HCT116 (cell line): Measurements from ENCODE around the gene VWF. TPM values are rescaled to one million over a fixed set of nuclear protein-coding genes. Genes with fewer than 3 reads are reported as not detected.
"Not testable (repeated sequence)": the region's sequence is repeated elsewhere in the genome, so short reads cannot be mapped to it uniquely, and the experiment has no call there.

ENCODE experiments used
- ATAC-seq: fragments of 200-7000 bp; cut with Tn5 transposase; 2 replicates; pipeline ENCODE4 v1.9.1; 2020; ENCODE audit warnings: mild to moderate bottlenecking, moderate library complexity
- BruUV-seq: library from RNA; stranded (reverse); fragments of 400-500 nt; replicated peaks from 2 replicates; lab custom pipeline; 2021; lab: Mats Ljungman, UMichigan
- CTCF ChIA-PET: fragments of 300-600 bp; sonication (Branson Sonifier 250); formaldehyde crosslinking; loops from one replicate; lab custom pipeline; 2021; ENCODE audit warnings: antibody characterized with exemption; lab: Charles Lee
- POLR2A ChIA-PET: fragments of 300-600, 350-600 bp; sonication (Branson Sonifier 250); formaldehyde crosslinking; loops from one replicate; lab custom pipeline; 2021; ENCODE audit warnings: antibody characterized with exemption; lab: Charles Lee
- RAD21 ChIA-PET, 2 experiments: fragments of 300-600 bp; sonication (Branson Sonifier 250); formaldehyde crosslinking; loops; one replicate each; lab custom pipeline; 2023; ENCODE audit warnings: low total read pairs in 2 of 2; ENCODE audit not compliant: uncharacterized antibody in 2 of 2, unreplicated experiment in 2 of 2, low non-redundant PET in 1 of 2; lab: Charles Lee
- DNase-seq: peaks from one replicate; pipeline ENCODE4 v3.0.0-alpha.2; 2010; ENCODE audit warnings: low read depth, low spot score
- H2AFZ ChIP-seq: fragments of 200-600 bp; shearing (Covaris generic), sonication (generic); 2 replicates; pipeline ENCODE4 v1.6.1; 2017; ENCODE audit warnings: low read depth, mixed run types, mixed read lengths, antibody characterized with exemption, low read length; ENCODE audit not compliant: poor library complexity, severe bottlenecking
- H3K27ac ChIP-seq: 2 replicates; pipeline ENCODE4 v1.5.1; 2012; ENCODE audit warnings: low read depth, low read length
- H3K27me3 ChIP-seq: fragments of 200-600 bp; sonication (generic); 2 replicates; pipeline ENCODE4 v1.6.1; 2016; ENCODE audit warnings: mixed run types, low read length, mixed read lengths; ENCODE audit not compliant: insufficient read depth
- H3K36me3 ChIP-seq, 2 experiments: fragments of 200-500 bp in 1 of 2; fragments of 200-600 bp in 1 of 2; sonication (Bioruptor generic) in 1 of 2; sonication (generic) in 1 of 2; 2 replicates each; pipeline versions ENCODE4 v1.5.1 to v1.6.1; 2014 to 2016; ENCODE audit warnings: low read length in 2 of 2, inconsistent platforms in 1 of 2, mixed read lengths in 1 of 2, mixed run types in 1 of 2; ENCODE audit not compliant: insufficient read depth in 2 of 2, control insufficient read depth in 1 of 2
- H3K4me1 ChIP-seq, 2 experiments: fragments of 200-600 bp in 1 of 2; sonication (generic) in 1 of 2; 2 replicates each; pipeline versions ENCODE4 v1.5.1 to v1.6.1; 2012 to 2017; ENCODE audit warnings: low read length in 2 of 2, inconsistent platforms in 1 of 2, mild to moderate bottlenecking in 1 of 2, mixed read lengths in 1 of 2, mixed run types in 1 of 2, moderate library complexity in 1 of 2; ENCODE audit not compliant: insufficient read depth in 2 of 2, control insufficient read depth in 1 of 2
- H3K4me2 ChIP-seq: fragments of 200-600 bp; sonication (generic); 2 replicates; pipeline ENCODE4 v1.6.1; 2017; ENCODE audit warnings: mixed run types, low read length, mixed read lengths
- H3K4me3 ChIP-seq, 2 experiments: fragments of 200-600 bp in 1 of 2; sonication (generic) in 1 of 2; replicated peaks in 1 of 2; 2 replicates each; pipeline ENCODE4 v1.5.1; 2011 to 2016; ENCODE audit warnings: low read length in 2 of 2, control low read depth in 1 of 2, low read depth in 1 of 2, mild to moderate bottlenecking in 1 of 2, mixed read lengths in 1 of 2, mixed run types in 1 of 2
- H3K79me2 ChIP-seq: fragments of 200-600 bp; sonication (generic); 2 replicates; pipeline ENCODE4 v1.6.1; 2017; ENCODE audit warnings: mild to moderate bottlenecking, mixed run types, low read length, moderate library complexity, mixed read lengths; ENCODE audit not compliant: insufficient read depth
- H3K9ac ChIP-seq: fragments of 200-600 bp; sonication (generic); 2 replicates; pipeline ENCODE4 v1.6.1; 2016; ENCODE audit warnings: low read length, mixed read lengths
- H3K9me2 ChIP-seq: fragments of 200-600 bp; sonication (generic), shearing (Covaris generic); 2 replicates; pipeline ENCODE4 v1.6.1; 2017; ENCODE audit warnings: mixed run types, mild to moderate bottlenecking, moderate library complexity; ENCODE audit not compliant: insufficient read depth
- H3K9me3 ChIP-seq, 2 experiments: fragments of 200-500 bp in 1 of 2; fragments of 200-600 bp in 1 of 2; sonication (Bioruptor generic) in 1 of 2; sonication (generic) in 1 of 2; 2 replicates each; pipeline ENCODE4 v1.6.1; 2014 to 2017; ENCODE audit warnings: low read length in 2 of 2, mixed read lengths in 2 of 2, inconsistent platforms in 1 of 2, low read depth in 1 of 2, mild to moderate bottlenecking in 1 of 2, mixed run types in 1 of 2, moderate library complexity in 1 of 2; ENCODE audit not compliant: control insufficient read depth in 1 of 2, insufficient read depth in 1 of 2
- H4K20me1 ChIP-seq: fragments of 200-600 bp; sonication (generic), shearing (Covaris generic); 2 replicates; pipeline ENCODE4 v1.6.1; 2017; ENCODE audit warnings: mixed run types, mild to moderate bottlenecking, moderate library complexity; ENCODE audit not compliant: insufficient read depth
- CEBPB ChIP-seq: IDR thresholded peaks from 2 replicates; pipeline ENCODE4 v1.6.1; 2012; ENCODE audit warnings: low read depth
- ELF1 ChIP-seq: IDR thresholded peaks from 2 replicates; pipeline ENCODE4 v1.6.1; 2012; ENCODE audit warnings: low read depth, borderline replicate concordance
- EZH2 ChIP-seq: fragments of 200-600 bp; sonication (generic); IDR thresholded peaks from 2 replicates; pipeline ENCODE4 v1.6.1; 2017; ENCODE audit warnings: antibody characterized with exemption, mixed run types
- EZH2phosphoT487 ChIP-seq: fragments of 200-600 bp; IDR thresholded peaks from 2 replicates; pipeline ENCODE4 v1.6.1; 2018; ENCODE audit warnings: antibody characterized with exemption, borderline replicate concordance
- POLR2A ChIP-seq: IDR thresholded peaks from 2 replicates; pipeline ENCODE4 v1.7.0; 2011; ENCODE audit warnings: borderline replicate concordance; ENCODE audit not compliant: insufficient read depth, insufficient read length; ENCODE audit errors: extremely low read depth
- POLR2AphosphoS5 ChIP-seq: IDR thresholded peaks from 2 replicates; pipeline ENCODE4 v1.6.1; 2011; ENCODE audit warnings: mild to moderate bottlenecking, low read depth, low read length, moderate library complexity
- RAD21 ChIP-seq: IDR thresholded peaks from 2 replicates; pipeline ENCODE4 v1.6.1; 2012; ENCODE audit warnings: low read depth, mild to moderate bottlenecking
- YY1 ChIP-seq: IDR thresholded peaks from 2 replicates; pipeline ENCODE4 v1.6.1; 2011; ENCODE audit warnings: low read length, low read depth, moderate library complexity, mild to moderate bottlenecking; ENCODE audit not compliant: insufficient replicate concordance; ENCODE audit errors: extremely low read depth
- ZFX ChIP-seq: fragments of 450-650 bp; IDR thresholded peaks from 2 replicates; pipeline ENCODE4 v1.6.1; 2017
- intact Hi-C: fragments of 100-400 bp; cut with micrococcal nuclease; formaldehyde crosslinking; loops from 2 replicates; pipeline ENCODE4 v1.10.0; 2022
- total RNA-seq: library from RNA; stranded (reverse); gene quantifications from one replicate; pipeline ENCODE4 v1.2.1, GENCODE V29; 2021; ENCODE audit not compliant: unreplicated experiment
- TF ChIP-seq, protein P1 (sequence below): IDR thresholded peaks from 2 replicates; pipeline ENCODE4 v1.6.1; 2012
- TF ChIP-seq, protein P2 (sequence below): IDR thresholded peaks from 2 replicates; pipeline ENCODE4 v1.6.1; 2012; ENCODE audit warnings: low read depth

The VWF gene
- total RNA-seq, 1 experiment from 2014 or later: 0.57 TPM

GRCh38 chr12:6020930-6021329 is 103.5 kb downstream of the VWF start:
- no TSS peak for BruUV-seq
- Histone ChIP-seq H3K9me3 (no peaks in the 10 kb centered on the region), H4K20me1 (no peaks in the 10 kb centered on the region), H3K4me2 (no peak overlapping the region), H3K4me3 (no peak overlapping the region), H3K79me2 (no peaks in the 10 kb centered on the region), H3K27ac (no peak overlapping the region), H3K9me2 (no peaks in the 10 kb centered on the region), H3K9ac (no peak overlapping the region), H3K27me3 (no peaks in the 10 kb centered on the region), H3K36me3 (no peaks in the 10 kb centered on the region), H3K4me1 (no peaks in the 10 kb centered on the region), H2AFZ (no peak overlapping the region)
- no peak for ATAC-seq
- ChIA-PET POLR2A (no interaction called here), RAD21 (no interaction called here), CTCF (no interaction called here)
- DNase-seq: no peak
- intact Hi-C loops: no loop called here
- no peak for TF ChIP-seq POLR2AphosphoS5
- TF ChIP-seq YY1: no peak
- no peak for TF ChIP-seq CEBPB
- no peak for TF ChIP-seq ELF1
- TF ChIP-seq ZFX: no peak
- no peak for TF ChIP-seq EZH2
- TF ChIP-seq, protein P1, sequence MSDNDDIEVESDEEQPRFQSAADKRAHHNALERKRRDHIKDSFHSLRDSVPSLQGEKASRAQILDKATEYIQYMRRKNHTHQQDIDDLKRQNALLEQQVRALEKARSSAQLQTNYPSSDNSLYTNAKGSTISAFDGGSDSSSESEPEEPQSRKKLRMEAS: no peak
- TF ChIP-seq EZH2phosphoT487: no peak
- no peak for TF ChIP-seq RAD21
- no peak for TF ChIP-seq POLR2A
- TF ChIP-seq, protein P2, sequence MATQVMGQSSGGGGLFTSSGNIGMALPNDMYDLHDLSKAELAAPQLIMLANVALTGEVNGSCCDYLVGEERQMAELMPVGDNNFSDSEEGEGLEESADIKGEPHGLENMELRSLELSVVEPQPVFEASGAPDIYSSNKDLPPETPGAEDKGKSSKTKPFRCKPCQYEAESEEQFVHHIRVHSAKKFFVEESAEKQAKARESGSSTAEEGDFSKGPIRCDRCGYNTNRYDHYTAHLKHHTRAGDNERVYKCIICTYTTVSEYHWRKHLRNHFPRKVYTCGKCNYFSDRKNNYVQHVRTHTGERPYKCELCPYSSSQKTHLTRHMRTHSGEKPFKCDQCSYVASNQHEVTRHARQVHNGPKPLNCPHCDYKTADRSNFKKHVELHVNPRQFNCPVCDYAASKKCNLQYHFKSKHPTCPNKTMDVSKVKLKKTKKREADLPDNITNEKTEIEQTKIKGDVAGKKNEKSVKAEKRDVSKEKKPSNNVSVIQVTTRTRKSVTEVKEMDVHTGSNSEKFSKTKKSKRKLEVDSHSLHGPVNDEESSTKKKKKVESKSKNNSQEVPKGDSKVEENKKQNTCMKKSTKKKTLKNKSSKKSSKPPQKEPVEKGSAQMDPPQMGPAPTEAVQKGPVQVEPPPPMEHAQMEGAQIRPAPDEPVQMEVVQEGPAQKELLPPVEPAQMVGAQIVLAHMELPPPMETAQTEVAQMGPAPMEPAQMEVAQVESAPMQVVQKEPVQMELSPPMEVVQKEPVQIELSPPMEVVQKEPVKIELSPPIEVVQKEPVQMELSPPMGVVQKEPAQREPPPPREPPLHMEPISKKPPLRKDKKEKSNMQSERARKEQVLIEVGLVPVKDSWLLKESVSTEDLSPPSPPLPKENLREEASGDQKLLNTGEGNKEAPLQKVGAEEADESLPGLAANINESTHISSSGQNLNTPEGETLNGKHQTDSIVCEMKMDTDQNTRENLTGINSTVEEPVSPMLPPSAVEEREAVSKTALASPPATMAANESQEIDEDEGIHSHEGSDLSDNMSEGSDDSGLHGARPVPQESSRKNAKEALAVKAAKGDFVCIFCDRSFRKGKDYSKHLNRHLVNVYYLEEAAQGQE: no peak

- ATAC-seq, RAD21 ChIA-PET, H3K9me3 ChIP-seq, H3K36me3 ChIP-seq, H2AFZ ChIP-seq, H3K9me2 ChIP-seq, H3K79me2 ChIP-seq, POLR2A ChIA-PET, intact Hi-C loops, H3K4me1 ChIP-seq, BruUV-seq, CTCF ChIA-PET, H3K4me2 ChIP-seq, H3K27ac ChIP-seq, H4K20me1 ChIP-seq, H3K9ac ChIP-seq, H3K4me3 ChIP-seq, H3K27me3 ChIP-seq, DNase-seq: not testable (repeated sequence)
Observed at GRCh38 chr12:6020511-6020910, 104.0 kb downstream of the VWF start.

- H4K20me1 ChIP-seq, BruUV-seq, H3K4me1 ChIP-seq, H3K4me2 ChIP-seq, RAD21 ChIA-PET, H3K79me2 ChIP-seq, H3K4me3 ChIP-seq, ATAC-seq, DNase-seq, POLR2A ChIA-PET, H3K9me3 ChIP-seq, intact Hi-C loops, CTCF ChIA-PET, H3K9ac ChIP-seq, H3K27me3 ChIP-seq, H3K27ac ChIP-seq, H2AFZ ChIP-seq, H3K36me3 ChIP-seq, H3K9me2 ChIP-seq: not testable (repeated sequence)
Observed at GRCh38 chr12:6019256-6019655, 105.2 kb downstream of the VWF start.
